Neural cell (in vitro differentiated cells): ENCODE results near the gene APBA2.

Source experiments
- CTCF ChIP-seq: fragments of 450-650 bp; IDR thresholded peaks from 2 replicates; pipeline ENCODE4 v1.5.1; 2014; ENCODE audit warnings: antibody characterized with exemption, mild to moderate bottlenecking, moderate library complexity; ENCODE audit not compliant: poor library complexity, severe bottlenecking
- EP300 ChIP-seq: fragments of 450-650 bp; conservative IDR thresholded peaks from 2 replicates; pipeline ENCODE4 v1.6.1; 2014; ENCODE audit warnings: antibody characterized with exemption, mild to moderate bottlenecking, moderate library complexity; ENCODE audit not compliant: poor library complexity, severe bottlenecking
- EZH2 ChIP-seq: fragments of 200-600, 300-800 bp; shearing (Covaris generic), sonication (generic); IDR thresholded peaks from 2 replicates; pipeline ENCODE4 v1.6.1; 2014; ENCODE audit warnings: antibody characterized with exemption, low read length, borderline replicate concordance, mild to moderate bottlenecking; ENCODE audit not compliant: insufficient read depth, poor library complexity, severe bottlenecking
- POLR2AphosphoS5 ChIP-seq: IDR thresholded peaks from 2 replicates; pipeline ENCODE4 v1.6.1; 2012
- RAD21 ChIP-seq: fragments of 450-650 bp; conservative IDR thresholded peaks from 2 replicates; pipeline ENCODE4 v1.6.1; 2014; ENCODE audit warnings: antibody characterized with exemption, mild to moderate bottlenecking, moderate library complexity
- REST ChIP-seq: IDR thresholded peaks from 2 replicates; pipeline ENCODE4 v1.6.1; 2012; ENCODE audit warnings: borderline replicate concordance
- SMC3 ChIP-seq: fragments of 450-650 bp; conservative IDR thresholded peaks from 2 replicates; pipeline ENCODE4 v1.6.1; 2014; ENCODE audit warnings: antibody characterized with exemption, mild to moderate bottlenecking, moderate library complexity; ENCODE audit not compliant: poor library complexity

GRCh38 chr15:29005931-29006330, 120.2 kb downstream of the APBA2 start:
- TF ChIP-seq CTCF (no peak), EZH2 (no peak), POLR2AphosphoS5 (no peak), RAD21 (no peak), REST (no peak), EP300 (no peak), SMC3 (no peak)
